ENCODE measurements around the gene SFI1. TPM values are rescaled to one million over a fixed set of nuclear protein-coding genes. Genes with fewer than 3 reads are reported as not detected.
"Not testable (repeated sequence)": the region's sequence is repeated elsewhere in the genome, so short reads cannot be mapped to it uniquely, and the experiment has no call there.

SFI1 gene
- total RNA-seq, 1 donor from 2014 or later: 22.5 TPM

GRCh38 chr22:31540166-31540565, 43.8 kb downstream of the SFI1 start:
- DNase-seq (ENCODE audit: low spot score): not testable (repeated sequence)

- no peak for DNase-seq (ENCODE audit: low spot score)
These were observed 44.6 kb downstream of the SFI1 start for GRCh38 chr22:31540966-31541365.

- no peak for DNase-seq (ENCODE audit: low spot score)
These were observed 48.4 kb downstream of the SFI1 start for GRCh38 chr22:31544481-31545480.

- DNase-seq (ENCODE audit: low spot score): no peak
These were observed 54.6 kb downstream of the SFI1 start for GRCh38 chr22:31550871-31551370.

- no peak for DNase-seq (ENCODE audit: low spot score)
These were observed 60.4 kb downstream of the SFI1 start for GRCh38 chr22:31556627-31557203.

GRCh38 chr22:31558546-31558945, 62.2 kb downstream of the SFI1 start:
- not testable (repeated sequence) for DNase-seq (ENCODE audit: low spot score)

- DNase-seq (ENCODE audit: low spot score): no peak
These were observed 65.0 kb downstream of the SFI1 start for GRCh38 chr22:31561238-31561887.

- DNase-seq (ENCODE audit: low spot score): no peak
These were observed 65.6 kb downstream of the SFI1 start for GRCh38 chr22:31561970-31562369.

- no peak for DNase-seq (ENCODE audit: low spot score)
These were observed 70.1 kb downstream of the SFI1 start for GRCh38 chr22:31566484-31566883.

- DNase-seq (ENCODE audit: low spot score): no peak
These were observed 70.9 kb downstream of the SFI1 start for GRCh38 chr22:31567196-31567595.

GRCh38 chr22:31567702-31568101, 71.4 kb downstream of the SFI1 start:
- DNase-seq (ENCODE audit: low spot score): no peak

GRCh38 chr22:31569126-31569525, 72.8 kb downstream of the SFI1 start:
- no peak for DNase-seq (ENCODE audit: low spot score)

GRCh38 chr22:31572939-31573338, 76.6 kb downstream of the SFI1 start:
- DNase-seq (ENCODE audit: low spot score): no peak

GRCh38 chr22:31574055-31574670, 77.8 kb downstream of the SFI1 start:
- no peak for DNase-seq (ENCODE audit: low spot score)

- no peak for DNase-seq (ENCODE audit: low spot score)
These were observed 78.9 kb downstream of the SFI1 start for GRCh38 chr22:31575190-31575589.

GRCh38 chr22:31577711-31578110, 81.4 kb downstream of the SFI1 start:
- no peak for DNase-seq (ENCODE audit: low spot score)

- DNase-seq (ENCODE audit: low spot score): no peak
These were observed 81.8 kb downstream of the SFI1 start for GRCh38 chr22:31578171-31578570.

- DNase-seq (ENCODE audit: low spot score): no peak
These were observed 83.5 kb downstream of the SFI1 start for GRCh38 chr22:31579835-31580242.

- no peak for DNase-seq (ENCODE audit: low spot score)
These were observed 87.6 kb downstream of the SFI1 start for GRCh38 chr22:31583861-31584485.

- no peak for DNase-seq (ENCODE audit: low spot score)
These were observed 88.4 kb downstream of the SFI1 start for GRCh38 chr22:31584804-31585160.
